ENCODE results near the gene PAPSS1. TPM values are rescaled to one million over a fixed set of nuclear protein-coding genes. Genes with fewer than 3 reads are reported as not detected.

The PAPSS1 gene
- total RNA-seq, 6 experiments from 2014 or later = 3.7 to 7.6 (median 6.8) TPM

DNA sequence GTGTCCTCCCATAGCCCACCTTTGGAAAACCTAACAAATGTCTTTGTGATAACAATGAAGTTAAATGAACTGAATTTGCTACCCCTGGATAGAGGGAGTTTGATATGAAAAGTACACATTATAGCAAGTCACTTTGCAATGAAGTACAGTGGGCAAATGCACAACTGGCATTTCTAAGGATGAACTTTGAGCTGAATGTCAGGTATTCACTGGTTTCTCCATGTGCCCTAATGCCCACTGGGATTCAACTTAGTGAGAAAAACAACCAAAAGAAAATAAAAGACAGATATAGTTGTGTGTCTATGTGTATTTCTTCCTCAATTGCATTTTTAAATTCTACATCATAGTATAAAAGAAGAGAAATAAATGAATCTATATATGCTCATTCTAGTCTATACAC, 51.0 kb downstream of the PAPSS1 start:
- peak; percentile 49 to 67 (median 64) for ATAC-seq
- Histone ChIP-seq H3K27me3 (no peaks in the 10 kb centered on the region), H3K36me3 (no peaks in the 10 kb centered on the region), H3K27ac (no peak overlapping the region), H3K9me3 (no peaks in the 10 kb centered on the region), H3K4me1 (peaks cover 0 to 7% (median 2%) of the 10 kb centered on the region in 4 donors), H3K4me3 (no peak overlapping the region)
- DNase-seq = no peak
- intact Hi-C loops (cut with DNase I) = no loop called here
- no peak for TF ChIP-seq POLR2A (IDR thresholded peaks at IDR 0.05)
- TF ChIP-seq, protein P1, sequence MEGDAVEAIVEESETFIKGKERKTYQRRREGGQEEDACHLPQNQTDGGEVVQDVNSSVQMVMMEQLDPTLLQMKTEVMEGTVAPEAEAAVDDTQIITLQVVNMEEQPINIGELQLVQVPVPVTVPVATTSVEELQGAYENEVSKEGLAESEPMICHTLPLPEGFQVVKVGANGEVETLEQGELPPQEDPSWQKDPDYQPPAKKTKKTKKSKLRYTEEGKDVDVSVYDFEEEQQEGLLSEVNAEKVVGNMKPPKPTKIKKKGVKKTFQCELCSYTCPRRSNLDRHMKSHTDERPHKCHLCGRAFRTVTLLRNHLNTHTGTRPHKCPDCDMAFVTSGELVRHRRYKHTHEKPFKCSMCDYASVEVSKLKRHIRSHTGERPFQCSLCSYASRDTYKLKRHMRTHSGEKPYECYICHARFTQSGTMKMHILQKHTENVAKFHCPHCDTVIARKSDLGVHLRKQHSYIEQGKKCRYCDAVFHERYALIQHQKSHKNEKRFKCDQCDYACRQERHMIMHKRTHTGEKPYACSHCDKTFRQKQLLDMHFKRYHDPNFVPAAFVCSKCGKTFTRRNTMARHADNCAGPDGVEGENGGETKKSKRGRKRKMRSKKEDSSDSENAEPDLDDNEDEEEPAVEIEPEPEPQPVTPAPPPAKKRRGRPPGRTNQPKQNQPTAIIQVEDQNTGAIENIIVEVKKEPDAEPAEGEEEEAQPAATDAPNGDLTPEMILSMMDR (IDR thresholded peaks at IDR 0.05) = no peak

DNA sequence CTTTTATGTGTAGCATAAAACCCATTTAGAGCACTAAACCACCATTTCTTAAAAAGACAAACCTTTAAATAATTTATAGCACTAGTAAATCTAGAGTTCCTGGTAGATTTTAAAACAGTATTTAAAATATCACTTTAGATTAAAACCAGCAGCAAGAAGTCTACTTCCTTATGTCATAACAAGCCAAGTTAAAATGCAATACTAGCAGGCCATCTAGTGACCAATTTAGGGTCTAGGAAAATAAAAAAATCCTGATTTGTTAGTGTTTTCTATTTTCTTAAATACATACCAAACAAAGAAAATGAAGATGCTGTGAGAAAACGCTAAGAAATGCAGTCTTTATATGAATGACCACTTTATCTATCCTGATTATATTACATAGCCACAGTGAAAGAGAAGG, 53.9 kb downstream of the PAPSS1 start:
- intact Hi-C loops (cut with DNase I) = no loop called here
- H3K27ac ChIP-seq = no peak overlapping the region
- H3K27me3 ChIP-seq = no peaks in the 10 kb centered on the region
- peaks cover 0 to 7% (median 2%) of the 10 kb centered on the region in 4 donors for H3K4me1 ChIP-seq
- H3K4me3 ChIP-seq = no peak overlapping the region
- no peak for TF ChIP-seq POLR2A (IDR thresholded peaks at IDR 0.05)
- TF ChIP-seq, protein P1 (IDR thresholded peaks at IDR 0.05) = peak; percentile 47 to 58 (median 54)
- DNase-seq = no peak
- 21% methylated on average over 1 of the region's 1 CpG for WGBS (ENCODE audit: insufficient coverage, low coverage, low lambda C conversion rate, missing lambda C conversion rate)
- no peaks in the 10 kb centered on the region for H3K36me3 ChIP-seq
- ATAC-seq = peak; percentile 67 to 81 (median 81)
- H3K9me3 ChIP-seq = no peaks in the 10 kb centered on the region

DNA sequence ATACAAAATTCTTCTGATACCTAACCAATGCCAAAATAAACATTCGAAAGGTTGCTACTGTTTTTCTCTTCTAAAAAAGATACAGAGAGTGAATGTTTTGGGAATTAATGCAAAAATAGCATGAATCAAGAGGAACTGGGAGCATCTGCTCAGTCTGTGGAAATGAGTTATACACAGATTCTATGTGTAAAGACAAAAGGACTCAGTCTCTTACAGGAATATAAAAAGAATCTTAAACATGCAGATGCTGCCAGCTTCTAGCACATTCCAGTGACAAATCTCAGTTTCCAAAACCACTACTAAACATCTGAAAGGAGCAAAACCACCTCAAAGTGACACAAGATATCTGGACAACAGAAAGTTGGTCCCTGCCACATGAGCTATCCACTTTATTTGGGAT, 55.0 kb downstream of the PAPSS1 start:
- no peaks in the 10 kb centered on the region for H3K27me3 ChIP-seq
- no peaks in the 10 kb centered on the region for H3K36me3 ChIP-seq
- H3K27ac ChIP-seq = no peak overlapping the region
- no peaks in the 10 kb centered on the region for H3K9me3 ChIP-seq
- TF ChIP-seq, protein P1 (IDR thresholded peaks at IDR 0.05) = no peak
- no peak for TF ChIP-seq POLR2A (IDR thresholded peaks at IDR 0.05)
- H3K4me1 ChIP-seq = peaks cover 0 to 7% (median 2%) of the 10 kb centered on the region in 4 donors
- ATAC-seq (no peak), DNase-seq (no peak)
- no peak overlapping the region for H3K4me3 ChIP-seq
- intact Hi-C loops (cut with DNase I) = no loop called here
- 42% methylated on average over 1 of the region's 1 CpG for WGBS (ENCODE audit: insufficient coverage, low coverage, low lambda C conversion rate, missing lambda C conversion rate)

DNA sequence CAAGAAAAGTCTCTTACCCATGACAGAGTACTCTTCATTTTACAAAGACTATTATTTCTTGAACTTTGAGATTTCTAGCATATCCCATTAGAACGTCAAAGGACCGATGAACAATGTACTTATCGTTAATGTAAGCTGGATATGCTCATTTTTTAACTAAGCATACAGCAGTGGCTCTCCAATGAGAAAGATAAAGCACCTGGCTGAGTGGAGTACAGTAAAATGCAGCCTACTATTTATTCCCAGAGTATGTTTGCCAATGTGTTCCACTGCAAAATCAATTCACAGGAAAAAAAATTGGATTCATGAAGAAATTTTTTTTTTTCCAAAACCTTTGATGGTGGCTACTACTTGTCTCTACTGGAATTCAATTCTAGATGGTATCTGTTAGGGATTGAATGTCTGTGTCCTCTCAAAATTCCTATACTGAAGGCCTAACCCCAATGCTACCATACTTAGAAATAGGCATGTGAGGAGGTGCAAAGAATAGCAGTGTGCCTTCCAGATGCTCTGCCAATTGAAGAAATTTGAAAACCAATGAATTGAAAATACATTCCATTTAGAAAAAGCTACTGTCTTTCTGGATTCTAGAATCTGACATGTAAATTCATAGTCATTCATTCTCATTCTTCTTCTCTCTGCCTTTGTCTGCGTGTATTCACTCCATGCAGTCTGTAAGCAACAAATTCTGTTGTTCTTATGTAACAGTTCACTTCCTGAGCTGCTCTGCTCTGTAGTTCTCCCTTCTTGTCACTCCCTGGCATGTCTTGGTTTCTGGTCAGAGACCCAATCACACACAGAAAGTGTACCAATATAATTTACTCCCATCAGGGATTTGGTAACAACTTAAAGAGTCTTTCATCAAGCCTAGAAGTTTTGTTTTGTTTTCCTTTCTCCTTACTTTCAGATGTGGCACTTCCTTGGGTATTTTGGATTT, 61.4 kb downstream of the PAPSS1 start:
- TF ChIP-seq, protein P1 (IDR thresholded peaks at IDR 0.05) = no peak
- no peak for TF ChIP-seq POLR2A (IDR thresholded peaks at IDR 0.05)
- WGBS (ENCODE audit: insufficient coverage, low coverage, low lambda C conversion rate, missing lambda C conversion rate) = 76% methylated on average over 4 of the region's 4 CpGs
- no peaks in the 10 kb centered on the region for H3K27me3 ChIP-seq
- DNase-seq = no peak
- no peaks in the 10 kb centered on the region for H3K4me1 ChIP-seq
- ATAC-seq = no peak
- no peak overlapping the region for H3K4me3 ChIP-seq
- no peaks in the 10 kb centered on the region for H3K36me3 ChIP-seq
- no peak overlapping the region for H3K27ac ChIP-seq
- H3K9me3 ChIP-seq = no peaks in the 10 kb centered on the region
- intact Hi-C loops (cut with DNase I) = no loop called here

All from right lobe of liver (tissue), 6 donors.